WTC11 (cell line): ENCODE results near the gene TMED1. TPM values are rescaled to one million over a fixed set of nuclear protein-coding genes. Genes with fewer than 3 reads are reported as not detected.

Source experiments
- ATAC-seq: fragments of 200-7000 bp; cut with Tn5 transposase; 2 replicates; pipeline ENCODE4 v1.10.0; 2021; ENCODE audit warnings: mild to moderate bottlenecking, moderate library complexity
- CTCF ChIA-PET: fragments of 300-600 bp; sonication (Branson Sonifier 250); formaldehyde crosslinking; loops from one replicate; lab custom pipeline; 2021; ENCODE audit warnings: antibody characterized with exemption; lab: Charles Lee
- POLR2A ChIA-PET: fragments of 350-600 bp; sonication (Branson Sonifier 250); formaldehyde crosslinking; loops from one replicate; lab custom pipeline; 2021; ENCODE audit warnings: antibody characterized with exemption; lab: Charles Lee
- DNase-seq: peaks from one replicate; pipeline ENCODE4 v3.0.0; 2021; ENCODE audit warnings: low spot score
- H3K27ac Mint-ChIP-seq: 2 replicates; pipeline ENCODE4 v1.8.0; 2021; ENCODE audit warnings: mixed read lengths
- H3K27me3 Mint-ChIP-seq: 2 replicates; pipeline ENCODE4 v1.8.0; 2021; ENCODE audit warnings: low read depth, mild to moderate bottlenecking, moderate library complexity, mixed read lengths
- H3K36me3 Mint-ChIP-seq: 2 replicates; pipeline ENCODE4 v1.8.0; 2021; ENCODE audit warnings: mixed read lengths
- H3K4me1 Mint-ChIP-seq: 2 replicates; pipeline ENCODE4 v1.8.0; 2022; ENCODE audit warnings: mixed read lengths
- H3K4me3 Mint-ChIP-seq: 2 replicates; pipeline ENCODE4 v1.8.0; 2021; ENCODE audit warnings: mild to moderate bottlenecking, moderate library complexity, mixed read lengths
- H3K9me3 Mint-ChIP-seq: 2 replicates; pipeline ENCODE4 v1.8.0; 2021; ENCODE audit warnings: mixed read lengths
- AR ChIP-seq: fragments of 250-450 bp; sonication (Bioruptor Pico); IDR thresholded peaks from 2 replicates; pipeline ENCODE4 v1.9.0; 2021; ENCODE audit warnings: mild to moderate bottlenecking
- ARID4B ChIP-seq: sonication (generic); formaldehyde crosslinking; IDR thresholded peaks from 2 replicates; pipeline ENCODE4 v1.8.0; 2023; ENCODE audit warnings: missing genetic modification reagents, mild to moderate bottlenecking, borderline replicate concordance
- ATF2 ChIP-seq: sonication (generic); formaldehyde crosslinking; IDR thresholded peaks from 2 replicates; pipeline ENCODE4 v1.8.1; 2022; ENCODE audit warnings: low read depth, missing genetic modification reagents, borderline replicate concordance
- ATF6 ChIP-seq: sonication (generic); formaldehyde crosslinking; IDR thresholded peaks from 2 replicates; pipeline ENCODE4 v1.8.1; 2023; ENCODE audit warnings: mild to moderate bottlenecking, missing genetic modification reagents
- E2F4 ChIP-seq: sonication (generic); formaldehyde crosslinking; IDR thresholded peaks from 2 replicates; pipeline ENCODE4 v1.8.1; 2022; ENCODE audit warnings: low read depth, mild to moderate bottlenecking, moderate library complexity, missing genetic modification reagents, borderline replicate concordance
- FOXK1 ChIP-seq: sonication (generic); formaldehyde crosslinking; IDR thresholded peaks from 2 replicates; pipeline ENCODE4 v1.8.0; 2022; ENCODE audit warnings: mild to moderate bottlenecking, moderate library complexity, missing genetic modification reagents
- GRHL2 ChIP-seq: fragments of 250-450 bp; sonication (Bioruptor Pico); IDR thresholded peaks from 2 replicates; pipeline ENCODE4 v1.8.0; 2022; ENCODE audit warnings: mild to moderate bottlenecking, moderate library complexity; ENCODE audit not compliant: insufficient replicate concordance, severe bottlenecking
- HMGA2 ChIP-seq: fragments of 250-450 bp; sonication (Bioruptor Pico); IDR thresholded peaks from 2 replicates; pipeline ENCODE4 v1.4.0; 2021; ENCODE audit warnings: mild to moderate bottlenecking, moderate library complexity
- HMGXB4 ChIP-seq: sonication (generic); formaldehyde crosslinking; IDR thresholded peaks from 2 replicates; pipeline ENCODE4 v1.8.1; 2023; ENCODE audit warnings: mild to moderate bottlenecking, moderate library complexity, missing genetic modification reagents
- IRF2 ChIP-seq: sonication (generic); formaldehyde crosslinking; IDR thresholded peaks from 2 replicates; pipeline ENCODE4 v1.8.0; 2022; ENCODE audit warnings: low read depth, missing genetic modification reagents, borderline replicate concordance
- MAX ChIP-seq: sonication (generic); formaldehyde crosslinking; IDR thresholded peaks from 2 replicates; pipeline ENCODE4 v1.8.0; 2022; ENCODE audit warnings: mild to moderate bottlenecking, missing genetic modification reagents
- NFATC4 ChIP-seq: fragments of 250-450 bp; sonication (Bioruptor Pico); IDR thresholded peaks from 2 replicates; pipeline ENCODE4 v1.9.0; 2021; ENCODE audit warnings: mild to moderate bottlenecking
- OVOL2 ChIP-seq: fragments of 250-450 bp; sonication (Bioruptor Pico); IDR thresholded peaks from 2 replicates; pipeline ENCODE4 v1.9.0; 2021; ENCODE audit warnings: mild to moderate bottlenecking, borderline replicate concordance
- RORB ChIP-seq: fragments of 250-450 bp; sonication (Bioruptor Pico); IDR thresholded peaks from 2 replicates; pipeline ENCODE4 v1.9.0; 2021; ENCODE audit warnings: mild to moderate bottlenecking
- SMAD3 ChIP-seq: sonication (generic); formaldehyde crosslinking; IDR thresholded peaks from 2 replicates; pipeline ENCODE4 v1.8.0; 2022; ENCODE audit warnings: missing genetic modification reagents, mild to moderate bottlenecking, borderline replicate concordance
- TCF7 ChIP-seq: sonication (generic); formaldehyde crosslinking; IDR thresholded peaks from 2 replicates; pipeline ENCODE4 v1.8.0; 2022; ENCODE audit warnings: mild to moderate bottlenecking, low read depth, missing genetic modification reagents, moderate library complexity
- ZMAT4 ChIP-seq: fragments of 250-450 bp; sonication (Bioruptor Pico); IDR thresholded peaks from 2 replicates; pipeline ENCODE4 v1.9.0; 2021; ENCODE audit warnings: mild to moderate bottlenecking
- ZNF263 ChIP-seq: sonication (generic); formaldehyde crosslinking; IDR thresholded peaks from 2 replicates; pipeline ENCODE4 v1.8.1; 2022; ENCODE audit warnings: low read depth, mild to moderate bottlenecking, moderate library complexity, missing genetic modification reagents
- total RNA-seq: library from RNA; stranded (reverse); gene quantifications from 3 replicates; pipeline ENCODE4 v1.2.3, GENCODE V29; 2021

TMED1 gene
- total RNA-seq, 1 experiment from 2014 or later = 28.5 TPM

- H3K27ac Mint-ChIP-seq = no peak overlapping the region
- peaks cover 5% of the 10 kb centered on the region; the same call in 1 of the 2 replicates for H3K9me3 Mint-ChIP-seq
- no peaks in the 10 kb centered on the region for H3K4me1 Mint-ChIP-seq
- DNase-seq (no peak), ATAC-seq (no peak)
- H3K4me3 Mint-ChIP-seq = no peak overlapping the region
- CTCF ChIA-PET = interaction anchor here (0.5 to 6.2 kb wide), 15 partner anchors 9 to 1478 kb away, joined by 3 to 135 read pairs (median 4); partner anchors contain the start of genes CDC37, DNM2, QTRT1 and TMED1
- peaks cover 18% of the 10 kb centered on the region for H3K27me3 Mint-ChIP-seq
- POLR2A ChIA-PET = interaction anchor here (0.6 kb wide), 1 partner anchor 312 kb away, joined by 5 read pairs; no protein-coding TSS in a partner anchor
- H3K36me3 Mint-ChIP-seq = no peaks in the 10 kb centered on the region
- TF ChIP-seq SMAD3 (CRISPR knock-in tag) (no peak), OVOL2 (CRISPR knock-in tag) (no peak), RORB (no peak), FOXK1 (CRISPR knock-in tag) (no peak), ATF2 (no peak), E2F4 (no peak), NFATC4 (CRISPR knock-in tag) (no peak), MAX (CRISPR knock-in tag) (no peak), HMGA2 (CRISPR knock-in tag) (no peak), IRF2 (CRISPR knock-in tag) (no peak), HMGXB4 (CRISPR knock-in tag) (no peak), ARID4B (CRISPR knock-in tag) (no peak)
Observed at GRCh38 chr19:10854350-10855089, 18.5 kb upstream of the TMED1 start.

- Mint-ChIP-seq H3K27ac (no peak overlapping the region), H3K27me3 (peaks cover 26% of the 10 kb centered on the region), H3K36me3 (no peaks in the 10 kb centered on the region), H3K4me3 (no peak overlapping the region), H3K4me1 (no peaks in the 10 kb centered on the region), H3K9me3 (peaks cover 5% of the 10 kb centered on the region; the same call in 1 of the 2 replicates)
- ChIA-PET CTCF (interaction anchor here (4.4 kb wide), 1 partner anchor 11 kb away, joined by 75 read pairs; no protein-coding TSS in a partner anchor), POLR2A (no interaction called here)
- ATAC-seq (no peak), DNase-seq (no peak)
- TF ChIP-seq GRHL2 (CRISPR knock-in tag) = no peak
- TF ChIP-seq TCF7 (CRISPR knock-in tag) = no peak
- TF ChIP-seq ZMAT4 (CRISPR knock-in tag) = no peak
- TF ChIP-seq RORB = no peak
- no peak for TF ChIP-seq ZNF263 (CRISPR knock-in tag)
- no peak for TF ChIP-seq AR (CRISPR knock-in tag)
- no peak for TF ChIP-seq ATF6
Observed at GRCh38 chr19:10852941-10853340, 16.9 kb upstream of the TMED1 start.
